Endothelial cell of hepatic sinusoid (primary cell): ENCODE data around the gene SUCNR1.
"Not testable (repeated sequence)": the region's sequence is repeated elsewhere in the genome, so short reads cannot be mapped to it uniquely, and the experiment has no call there.

ENCODE experiments used
- in situ Hi-C: cut with HindIII; loops from 2 replicates; pipeline ENCODE4 v1.10.0; 2017; ENCODE audit warnings: low sequenced_read_pairs

SUCNR1 gene

GRCh38 chr3:151869181-151869580 lies 4.3 kb upstream of the SUCNR1 start:
- in situ Hi-C loops, result no loop called here

DNA sequence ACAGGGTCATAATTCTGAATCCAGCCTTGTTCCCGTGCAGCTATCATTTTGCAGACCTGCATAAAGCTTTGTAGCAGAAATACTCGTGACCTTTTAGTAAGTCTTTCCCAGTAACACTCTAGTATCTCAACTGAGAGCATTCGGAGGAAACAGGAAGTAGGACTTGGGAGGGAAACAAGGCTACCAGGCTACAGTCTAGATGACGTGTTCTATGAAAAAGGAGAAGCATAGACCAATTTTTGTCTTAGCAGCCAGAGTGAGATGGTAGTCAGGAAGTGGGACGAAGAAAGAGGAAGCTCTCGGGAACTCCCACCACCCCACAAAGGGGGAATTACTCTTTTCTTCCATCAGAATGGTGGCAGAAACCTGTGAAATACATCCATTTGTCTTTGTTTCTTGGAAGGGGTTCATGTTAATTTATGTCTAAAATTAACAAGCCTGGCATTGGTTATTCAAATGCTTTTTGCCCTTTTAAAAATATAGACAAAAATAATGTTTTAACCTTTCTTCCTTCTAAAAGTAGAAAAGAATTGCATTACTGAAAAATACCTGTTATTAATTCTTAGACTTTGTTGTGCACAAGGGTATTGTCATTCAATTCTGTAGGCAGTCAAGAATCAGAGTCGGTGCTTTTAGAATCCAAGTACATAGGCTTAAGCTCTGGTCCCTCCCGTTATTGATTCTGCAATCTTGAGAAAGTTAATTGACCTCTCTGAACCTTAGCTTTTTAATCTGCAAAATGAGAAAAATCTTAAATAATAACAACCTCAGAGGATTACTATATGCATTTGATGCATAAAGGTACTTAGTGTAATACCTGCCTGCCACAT lies 1.6 kb upstream of the SUCNR1 start:
- in situ Hi-C loops, result no loop called here

- in situ Hi-C loops, result not testable (repeated sequence)
Observed at GRCh38 chr3:151874079-151874478, 636 bp downstream of the SUCNR1 start.

DNA sequence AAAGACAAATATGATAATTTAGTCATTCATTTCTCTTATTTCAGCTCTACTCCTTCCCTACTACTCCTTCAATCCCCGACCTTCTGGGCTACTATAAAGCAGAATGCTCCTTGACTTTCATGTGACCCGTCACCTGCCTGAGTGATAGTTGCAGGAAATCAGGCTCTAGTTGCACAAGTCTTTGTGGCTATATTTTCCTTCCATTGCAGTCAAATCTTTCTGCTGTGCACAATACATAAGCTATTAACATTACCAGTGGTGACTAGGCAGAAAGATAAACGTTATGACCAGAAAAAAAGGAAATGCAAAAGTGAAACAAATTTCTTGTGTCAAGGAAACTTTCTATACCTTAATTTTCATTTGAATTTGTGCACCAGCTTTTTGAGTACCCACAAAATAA lies 2.3 kb downstream of the SUCNR1 start:
- in situ Hi-C loops, result no loop called here

- in situ Hi-C loops, result no loop called here
Observed at GRCh38 chr3:151877269-151877668, 3.8 kb downstream of the SUCNR1 start.

DNA sequence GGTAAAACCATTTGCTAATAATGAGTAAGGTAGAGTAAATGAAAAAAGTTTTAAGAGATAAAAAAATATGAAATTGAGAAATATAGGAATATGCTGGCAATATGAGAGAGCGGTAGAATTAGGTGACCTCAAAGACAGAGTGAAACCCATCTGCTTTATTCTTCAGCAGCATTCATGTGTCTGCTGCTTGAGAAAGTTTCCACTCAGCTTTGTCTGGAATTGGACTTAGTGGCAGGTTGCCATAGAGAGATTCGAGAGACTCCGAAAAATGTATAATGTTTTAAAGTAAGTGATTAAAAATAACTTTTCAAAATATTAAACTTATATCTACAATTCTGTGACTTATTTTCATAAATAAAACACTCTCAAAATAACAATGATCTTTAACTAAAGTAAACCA lies 5.0 kb downstream of the SUCNR1 start:
- in situ Hi-C loops, result no loop called here

GRCh38 chr3:151879037-151879436 lies 5.6 kb downstream of the SUCNR1 start:
- in situ Hi-C loops, result no loop called here

- in situ Hi-C loops, result no loop called here
Observed at GRCh38 chr3:151879679-151880415, 6.4 kb downstream of the SUCNR1 start.

DNA sequence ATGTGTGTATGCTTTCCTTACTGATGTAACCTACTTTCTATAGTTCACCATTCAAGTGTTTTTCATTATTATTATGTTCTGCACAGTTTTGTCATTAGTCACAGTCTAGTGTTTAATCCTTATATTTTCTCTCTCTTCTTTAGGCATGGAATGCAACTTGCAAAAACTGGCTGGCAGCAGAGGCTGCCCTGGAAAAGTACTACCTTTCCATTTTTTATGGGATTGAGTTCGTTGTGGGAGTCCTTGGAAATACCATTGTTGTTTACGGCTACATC lies 6.9 kb downstream of the SUCNR1 start:
- in situ Hi-C loops, result no loop called here

GRCh38 chr3:151881137-151881536 lies 7.7 kb downstream of the SUCNR1 start:
- in situ Hi-C loops, result no loop called here

DNA sequence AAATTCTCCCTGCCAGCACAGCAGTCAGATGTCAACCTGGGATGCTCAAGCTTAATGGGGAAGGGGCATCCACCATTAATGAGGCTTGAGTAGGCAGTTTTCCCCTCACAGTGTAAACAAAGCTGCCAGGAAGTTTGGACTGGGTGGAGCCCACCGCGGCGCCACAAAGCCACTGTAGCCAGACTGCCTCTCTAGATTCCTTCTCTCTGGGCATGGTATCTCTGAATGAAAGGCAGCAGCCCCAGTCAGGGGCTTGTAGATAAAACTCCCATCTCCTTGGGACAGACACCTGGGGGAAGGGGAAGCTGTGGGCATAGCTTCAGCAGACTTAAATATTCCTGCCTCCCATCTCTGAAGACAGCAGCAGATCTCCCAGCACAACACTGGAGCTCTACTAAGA lies 12.0 kb downstream of the SUCNR1 start:
- in situ Hi-C loops, result not testable (repeated sequence)

GRCh38 chr3:151887450-151888211 lies 14.2 kb downstream of the SUCNR1 start:
- in situ Hi-C loops, result not testable (repeated sequence)

DNA sequence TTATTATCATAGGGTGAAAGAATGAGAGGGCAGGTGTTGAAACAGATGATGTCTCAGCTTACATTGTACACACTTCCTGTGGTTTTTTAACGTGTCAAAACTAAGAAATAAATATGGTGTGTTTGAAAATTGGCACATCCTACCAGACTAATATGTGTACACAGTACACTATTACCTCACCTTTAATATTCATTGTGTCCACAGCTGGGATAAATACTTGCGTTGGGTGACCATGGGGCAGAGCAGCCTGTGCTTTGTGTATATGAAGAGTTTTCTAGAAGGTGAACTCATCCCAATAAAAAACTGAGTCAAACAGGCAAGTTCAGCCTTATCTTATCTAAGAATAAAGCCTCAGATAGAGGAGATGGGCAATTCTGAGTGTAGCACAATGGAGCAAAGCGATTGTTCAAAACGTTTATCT lies 17.3 kb downstream of the SUCNR1 start:
- in situ Hi-C loops, result no loop called here

GRCh38 chr3:151891721-151892120 lies 18.3 kb downstream of the SUCNR1 start:
- in situ Hi-C loops, result no loop called here

GRCh38 chr3:151894219-151894618 lies 20.8 kb downstream of the SUCNR1 start:
- in situ Hi-C loops, result no loop called here

DNA sequence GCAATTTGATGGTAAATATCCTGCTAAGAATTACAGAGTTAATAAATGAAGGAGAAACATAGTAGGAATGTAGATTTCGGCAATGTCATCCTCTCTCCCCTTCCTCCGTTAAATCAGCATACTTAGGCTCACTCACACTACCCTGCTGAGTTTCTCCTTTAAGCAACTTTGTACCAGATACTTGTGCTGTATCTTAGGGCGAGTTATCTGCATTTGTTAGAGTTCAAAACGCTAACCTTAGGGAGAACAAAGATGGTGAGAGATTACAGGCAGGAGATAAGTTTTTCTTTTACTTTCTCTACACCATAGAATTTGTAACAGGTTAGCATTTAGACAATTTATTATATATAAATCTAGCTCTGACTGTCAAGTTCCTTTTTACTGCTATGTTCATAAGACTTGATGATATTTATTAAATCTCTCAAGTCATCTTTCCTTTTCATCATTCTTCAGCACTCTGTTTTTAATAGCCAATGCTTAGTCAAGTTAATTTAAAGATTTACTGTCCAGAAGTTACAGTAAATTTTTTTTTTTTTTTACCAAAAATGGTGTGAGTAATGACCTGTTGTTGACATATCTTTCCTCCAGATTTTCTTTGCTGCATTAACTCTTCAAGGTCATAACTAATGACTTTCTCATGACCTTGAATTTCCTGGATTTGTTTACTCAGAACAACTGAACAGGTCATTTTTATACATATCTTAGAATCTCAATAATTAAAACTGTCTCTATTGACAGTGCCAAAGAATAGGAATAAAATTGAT lies 22.2 kb downstream of the SUCNR1 start:
- in situ Hi-C loops, result no loop called here

GRCh38 chr3:151896246-151897012 lies 23.0 kb downstream of the SUCNR1 start:
- in situ Hi-C loops, result no loop called here

DNA sequence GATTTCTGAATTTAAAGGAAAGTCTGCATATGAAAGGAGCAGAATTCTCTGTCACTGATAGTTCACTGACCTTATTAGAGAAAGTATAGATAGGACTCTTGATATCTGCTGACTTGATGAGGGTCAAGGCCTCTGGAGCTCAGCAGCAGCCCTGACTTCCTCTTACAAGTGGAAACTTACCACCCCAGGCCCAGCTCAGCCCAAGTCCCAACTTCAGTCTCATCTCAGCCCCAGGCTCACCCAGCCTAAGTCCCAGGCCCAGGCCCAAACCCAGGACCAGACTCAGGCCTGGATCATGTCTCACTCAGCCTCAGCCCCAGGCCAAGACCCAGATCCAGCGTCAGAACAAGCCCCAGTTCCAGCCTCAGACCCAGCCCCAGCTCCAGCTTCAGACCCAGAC lies 24.7 kb downstream of the SUCNR1 start:
- in situ Hi-C loops, result not testable (repeated sequence)

DNA sequence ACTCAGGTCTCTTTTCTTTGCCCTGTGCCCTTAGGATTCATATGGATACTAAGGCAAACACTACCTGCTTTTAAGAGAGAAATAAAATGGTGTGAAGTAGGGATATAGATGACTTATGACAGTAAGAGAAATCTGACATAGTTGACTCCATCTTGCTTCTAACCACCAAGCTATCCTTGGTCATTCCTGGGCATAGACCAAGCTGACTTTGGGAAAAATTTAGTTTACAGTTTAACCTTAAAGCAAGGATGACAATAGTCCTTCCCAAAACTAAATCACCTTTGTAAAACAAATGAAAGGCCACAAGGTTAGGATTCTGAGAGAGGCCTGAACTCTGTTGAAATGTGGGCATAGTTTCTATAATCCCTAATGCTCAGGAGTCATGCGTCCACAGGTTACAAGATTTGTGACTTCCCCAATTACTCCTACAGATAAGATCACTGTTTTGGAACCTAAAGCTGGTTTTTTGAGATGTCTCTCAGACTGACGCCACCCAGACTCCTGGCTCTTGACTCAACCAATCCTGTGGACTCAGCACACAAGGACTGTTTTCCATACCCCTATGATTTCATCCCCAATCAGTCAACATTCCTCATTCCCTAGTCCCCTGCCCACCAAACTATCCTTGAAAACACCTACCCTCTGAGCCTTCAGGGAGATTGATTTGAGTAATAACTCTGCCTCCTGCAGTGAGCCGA lies 25.3 kb downstream of the SUCNR1 start:
- in situ Hi-C loops, result not testable (repeated sequence)

- in situ Hi-C loops, result loop anchor here (5.0 kb wide), 1 partner anchor 433 kb away; no protein-coding TSS in a partner anchor
Observed at GRCh38 chr3:151899996-151900395, 26.6 kb downstream of the SUCNR1 start.
